GM18526 (cell line): ENCODE measurements around the gene FLNC.

Experiments used
- POLR2A ChIP-seq: IDR thresholded peaks from 3 replicates; pipeline ENCODE4 v1.6.1; 2011; ENCODE audit not compliant: insufficient read length; ENCODE audit errors: extremely low read depth

FLNC gene

GRCh38 chr7:128892521-128893250 lies 62.5 kb downstream of the FLNC start:
- no peak for TF ChIP-seq POLR2A

- no peak for TF ChIP-seq POLR2A
Observed at GRCh38 chr7:128893251-128894100, 63.3 kb downstream of the FLNC start.

GRCh38 chr7:128894101-128894440 lies 63.9 kb downstream of the FLNC start:
- TF ChIP-seq POLR2A = no peak

GRCh38 chr7:128895320-128895719 lies 65.1 kb downstream of the FLNC start:
- no peak for TF ChIP-seq POLR2A

- TF ChIP-seq POLR2A = no peak
Observed at GRCh38 chr7:128899392-128899791, 69.2 kb downstream of the FLNC start.

- no peak for TF ChIP-seq POLR2A
Observed at GRCh38 chr7:128900237-128900636, 70.0 kb downstream of the FLNC start.

- no peak for TF ChIP-seq POLR2A
Observed at GRCh38 chr7:128902761-128903585, 72.8 kb downstream of the FLNC start.

GRCh38 chr7:128903621-128904361 lies 73.6 kb downstream of the FLNC start:
- TF ChIP-seq POLR2A = no peak

GRCh38 chr7:128904381-128905197 lies 74.4 kb downstream of the FLNC start:
- TF ChIP-seq POLR2A = no peak

GRCh38 chr7:128906001-128906765 lies 76.0 kb downstream of the FLNC start:
- no peak for TF ChIP-seq POLR2A

- TF ChIP-seq POLR2A = no peak
Observed at GRCh38 chr7:128906766-128907559, 76.8 kb downstream of the FLNC start.
